ENCODE results near the gene JMJD7. TPM values are rescaled to one million over a fixed set of nuclear protein-coding genes. Genes with fewer than 3 reads are reported as not detected.

JMJD7 gene
- total and polyA plus RNA-seq, 9 of the 15 experiments (the other 6 are each of a cell fraction or from before 2014, with no cell fraction given): 1.2 to 13.9 (median 6.1) TPM

GRCh38 chr15:41827880-41828806 lies at the start of gene JMJD7 (continued):
- TF ChIP-seq PRDM10 (IDR thresholded peaks at IDR 0.05; ENCODE audit: partially characterized antibody) (no peak), RHOXF2B (CRISPR knock-in tag; conservative IDR thresholded peaks at IDR 0.05) (no peak), TAL1 (IDR thresholded peaks at IDR 0.05) (peak; percentile 31; the same call in 1 of the 2 replicates), TCF7 (IDR thresholded peaks at IDR 0.05; ENCODE audit: borderline replicate concordance) (0 out of 2 replicates have a peak, but pooled peaks have one; percentile 33), FOXK2 (conservative IDR thresholded peaks at IDR 0.05 in 1 of 2, IDR thresholded peaks at IDR 0.05 in 1 of 2; ENCODE audit: low read depth in 2 of 2) (peak in 1 of 2 experiments; percentile 54; a peak in 1 of 4 replicates), ASH1L (IDR thresholded peaks at IDR 0.05; ENCODE audit: borderline replicate concordance, low read depth, partially characterized antibody) (peak; percentile 32), DACH1 (IDR thresholded peaks at IDR 0.05; ENCODE audit: partially characterized antibody) (peak; percentile 58), GTF2E2 (tag; IDR thresholded peaks at IDR 0.05) (no peak), CUX1 (CRISPR knock-in tag; IDR thresholded peaks at IDR 0.05) (no peak), RBFOX2 (IDR thresholded peaks at IDR 0.05; ENCODE audit: low read depth, low read length) (peak; percentile 84), NCOA6 (IDR thresholded peaks at IDR 0.05) (no peak), SNIP1 (IDR thresholded peaks at IDR 0.05; ENCODE audit: low read depth) (no peak), ZZZ3 (IDR thresholded peaks at IDR 0.05) (no peak), ZNF143 (CRISPR knock-in tag; IDR thresholded peaks at IDR 0.05) (no peak), ZNF511 (CRISPR knock-in tag; IDR thresholded peaks at IDR 0.05) (no peak), COPS2 (conservative IDR thresholded peaks at IDR 0.05) (no peak)
